NCI-H2081 treated with DMSO at 0.1 percent for 48 hours (cell line): ENCODE data around the gene CD63.
A peak's percentile ranks its signal among the peaks of the same experiment; 100 is the strongest.

Experiments
- DNase-seq: peaks from one replicate; lab custom pipeline; 2025; lab: John Stamatoyannopoulos, UW

The CD63 gene

GRCh38 chr12:55739025-55739378 is 10.2 kb upstream of the CD63 start:
- DNase-seq: no peak

GRCh38 chr12:55738123-55739024 is 9.6 kb upstream of the CD63 start:
- no peak for DNase-seq

GRCh38 chr12:55737581-55738122 is 8.8 kb upstream of the CD63 start:
- no peak for DNase-seq

- DNase-seq: peak; percentile 44
Measured at GRCh38 chr12:55736780-55737580, 8.2 kb upstream of the CD63 start.

- no peak for DNase-seq
Measured at GRCh38 chr12:55736076-55736475, 7.3 kb upstream of the CD63 start.

GRCh38 chr12:55734595-55734994 is 5.8 kb upstream of the CD63 start:
- no peak for DNase-seq

- DNase-seq: no peak
Measured at GRCh38 chr12:55733858-55734257, 5.0 kb upstream of the CD63 start.

- DNase-seq: no peak
Measured at GRCh38 chr12:55733021-55733555, 4.3 kb upstream of the CD63 start.

GRCh38 chr12:55732288-55732687 is 3.5 kb upstream of the CD63 start:
- no peak for DNase-seq

- no peak for DNase-seq
Measured at GRCh38 chr12:55729819-55730818, 1.3 kb upstream of the CD63 start.

GRCh38 chr12:55728186-55728938 is 447 bp downstream of the CD63 start:
- no peak for DNase-seq

- DNase-seq: no peak
Measured at GRCh38 chr12:55727643-55728185, 1.1 kb downstream of the CD63 start.

- DNase-seq: no peak
Measured at GRCh38 chr12:55726971-55727370, 1.8 kb downstream of the CD63 start.

GRCh38 chr12:55725556-55725955 is 3.3 kb downstream of the CD63 start:
- DNase-seq: no peak

- DNase-seq: no peak
Measured at GRCh38 chr12:55724940-55725309, 3.9 kb downstream of the CD63 start.

GRCh38 chr12:55724226-55724939 is 4.4 kb downstream of the CD63 start:
- DNase-seq: no peak

- no peak for DNase-seq
Measured at GRCh38 chr12:55723516-55724225, 5.1 kb downstream of the CD63 start.

GRCh38 chr12:55722948-55723347 is 5.9 kb downstream of the CD63 start:
- DNase-seq: no peak

- DNase-seq: no peak
Measured at GRCh38 chr12:55721601-55722213, 7.1 kb downstream of the CD63 start.
